Heart right ventricle (tissue), 16 donors: ENCODE results near the gene TLR1. TPM values are rescaled to one million over a fixed set of nuclear protein-coding genes. Genes with fewer than 3 reads are reported as not detected.

ENCODE experiments used
- ATAC-seq, 8 donors: fragments of 200-7000 bp; cut with Tn5 transposase; one replicate each; pipeline ENCODE4 v1.9.1; 2020; ENCODE audit warnings: mild to moderate bottlenecking in 8 of 8, moderate library complexity in 8 of 8, moderate number of reproducible peaks in 1 of 8
- DNase-seq, 2 donors: peaks; one replicate each; pipeline ENCODE4 v3.0.0-alpha.2; 2020
- H3K27ac ChIP-seq, 10 donors: fragments of 200-600 bp; sonication (generic) in 2 of 10; one replicate each; pipeline versions ENCODE4 v1.5.0 to v1.8.0; 2020 to 2022; ENCODE audit warnings: mild to moderate bottlenecking in 3 of 10
- H3K27me3 ChIP-seq, 7 donors: fragments of 200-600 bp; one replicate each; pipeline ENCODE4 v1.8.0; 2021 to 2022; ENCODE audit warnings: mild to moderate bottlenecking in 2 of 7
- H3K36me3 ChIP-seq, 9 donors: fragments of 200-600 bp; sonication (generic) in 1 of 9; one replicate each; pipeline versions ENCODE4 v1.5.0 to v1.8.0; 2020 to 2022; ENCODE audit warnings: mild to moderate bottlenecking in 2 of 9
- H3K4me1 ChIP-seq, 9 donors: fragments of 200-600 bp; sonication (generic) in 1 of 9; one replicate each; pipeline versions ENCODE4 v1.5.0 to v1.8.0; 2020 to 2022; ENCODE audit warnings: mild to moderate bottlenecking in 4 of 9
- H3K4me3 ChIP-seq, 10 donors: fragments of 200-600 bp; sonication (generic) in 2 of 10; one replicate each; pipeline versions ENCODE4 v1.5.0 to v1.8.0; 2020 to 2022; ENCODE audit warnings: mild to moderate bottlenecking in 7 of 10, moderate library complexity in 2 of 10
- H3K9me3 ChIP-seq, 11 donors: fragments of 200-600 bp in 10 of 11; sonication (generic) in 2 of 11; one replicate each; pipeline versions ENCODE4 v1.5.0 to v1.8.0; 2013 to 2022; ENCODE audit warnings: mild to moderate bottlenecking in 2 of 11, control low read depth in 1 of 11, moderate library complexity in 1 of 11
- CTCF ChIP-seq, 9 donors: fragments of 200-600 bp; sonication (generic) in 2 of 9; IDR thresholded peaks; one replicate each; pipeline versions ENCODE4 v1.5.0 to v1.8.0; 2021 to 2022; ENCODE audit warnings: antibody characterized with exemption in 9 of 9, mild to moderate bottlenecking in 5 of 9, moderate library complexity in 1 of 9
- intact Hi-C, 10 donors: fragments of 100-400 bp; cut with DNase I; formaldehyde crosslinking; loops; one replicate each; pipeline versions ENCODE4 v1.11.1 to v1.14.2; 2022
- polyA plus RNA-seq, 2 donors: library from polyadenylated mRNA; stranded (reverse); fragments of 200-250 nt; gene quantifications; one replicate each; pipeline ENCODE4 v1.2.3, GENCODE V29; 2013
- total RNA-seq, 10 donors: library from RNA; stranded (reverse); fragmentation: NEBNext Ultra II Directional in 3 of 10; extraction: Animal tissue kit (Norgen Biotek cat#: 25700) in 3 of 10; gene quantifications; one replicate each; pipeline versions ENCODE4 v1.2.1 to v1.2.4, GENCODE V29; 2021 to 2023
- donor health status: Arrhythmogenic right ventricular cardiomyopathy.
- donor health status: ischemic (EF 13 %, LVEDD 7.1; RV severe dilation, severe dysfunction).
- donor health status: healthy with polysubstance abuse.
- donor health status: DM: no; HTN: yes; CAD: no.
- donor health status: DM: no; HTN: no; CAD: no.
- donor health status: ischemic (EF 25% LVEDD 6.9; RV normal size, moderate dysfunction).
- donor health status: ischemic (EF 25% LVEDD 5.7; RV mildly dilated, moderate dysfunction).
- donor health status: healthy.
- donor health status: DM: yes; HTN: yes; CAD: no.
- donor health status: Ischemic cardiomyopathy.
- donor health status: ischemic (EF 35%, LVEDD 5.7; RV mildly dilated, moderate dysfunction).
- donor health status: nonischemic (EF 11% LVEDD 7.7; RV severe dilation, severe dysfunction).
- donor health status: DM: yes; HTN: yes; CAD: no.
- donor health status: PGD.
- donor health status: ischemic (EF 29% LVEDD 5.4; RV normal size, mild dysfunction).
- donor health status: nonischemic (EF 23%, LVEDD 6.1; RV moderate dilation, normal function).

The TLR1 gene
- total and polyA plus RNA-seq, 12 donors: 0.49 to 14.0 (median 2.8) TPM

- intact Hi-C loops: no loop called here
- Histone ChIP-seq H3K4me1 (peaks cover 0 to 28% (median 3%) of the 10 kb centered on the region in 9 donors), H3K27ac (no peak overlapping the region), H3K9me3 (peaks cover 0 to 25% (median 0%) of the 10 kb centered on the region in 11 donors), H3K27me3 (no peaks in the 10 kb centered on the region), H3K36me3 (peaks cover 0 to 5% (median 0%) of the 10 kb centered on the region in 9 donors), H3K4me3 (no peak overlapping the region)
- DNase-seq (no peak), ATAC-seq (no peak)
- TF ChIP-seq CTCF (IDR thresholded peaks at IDR 0.05): no peak
Measured at GRCh38 chr4:38747629-38748028, 57.0 kb downstream of the TLR1 start.

Other genes with a start within 250 kb of the TLR1 start
- gene KLF3, start 140.6 kb downstream of the TLR1 start, total RNA-seq: 10 to 100 TPM; 14.1 to 25.1 (median 20.0) TPM
- 10 to 100 TPM in 1 of 2 donors, 1 to 10 TPM in 1; 9.9 to 11.4 TPM for gene KLF3, start 140.6 kb downstream of the TLR1 start, polyA plus RNA-seq
- gene TLR10, start 21.8 kb downstream of the TLR1 start, total RNA-seq: under 1 TPM in 4 of 10 donors, not detected in 6; 0.06 to 0.39 (median 0.11) TPM
- under 1 TPM in 1 of 2 donors, not detected in 1; 0.01 TPM for gene TLR10, start 21.8 kb downstream of the TLR1 start, polyA plus RNA-seq
- 1 to 10 TPM in 9 of 10 donors, under 1 TPM in 1; 0.96 to 3.7 (median 1.3) TPM for gene TLR6, start 52.0 kb upstream of the TLR1 start, total RNA-seq
- gene TLR6, start 52.0 kb upstream of the TLR1 start, polyA plus RNA-seq: under 1 TPM; 0.14 to 0.22 TPM
- gene FAM114A1, start 63.0 kb upstream of the TLR1 start, total RNA-seq: 10 to 100 TPM; 11.8 to 35.5 (median 17.2) TPM
- 10 to 100 TPM in 1 of 2 donors, 1 to 10 TPM in 1; 8.0 to 13.8 TPM for gene FAM114A1, start 63.0 kb upstream of the TLR1 start, polyA plus RNA-seq
- 1 to 10 TPM in 1 of 10 donors, under 1 TPM in 3, not detected in 6; 0.11 to 1.1 (median 0.13) TPM for gene TMEM156, start 227.6 kb upstream of the TLR1 start, total RNA-seq
- under 1 TPM in 1 of 2 donors, not detected in 1; 0.10 TPM for gene TMEM156, start 227.6 kb upstream of the TLR1 start, polyA plus RNA-seq